Neuronal stem cell (in vitro differentiated cells): ENCODE results near the gene MTCH1.

Source experiments
- DNase-seq: peaks from one replicate; pipeline ENCODE4 v3.0.0-alpha.2; 2013; ENCODE audit warnings: low spot score
- H2AFZ ChIP-seq: one replicate; pipeline ENCODE4 v1.6.1; 2013; ENCODE audit warnings: mild to moderate bottlenecking, low read length, inconsistent platforms
- H2AK5ac ChIP-seq: 2 replicates; pipeline ENCODE4 v1.6.1; 2013; ENCODE audit warnings: low read depth, mild to moderate bottlenecking, inconsistent platforms, low read length, moderate library complexity, mixed read lengths
- H2BK120ac ChIP-seq: 2 replicates; pipeline ENCODE4 v1.6.1; 2013; ENCODE audit warnings: low read depth, mild to moderate bottlenecking, inconsistent platforms, low read length, moderate library complexity, mixed read lengths
- H2BK12ac ChIP-seq: one replicate; pipeline ENCODE4 v1.6.1; 2013; ENCODE audit warnings: low read length, inconsistent platforms
- H2BK15ac ChIP-seq: 2 replicates; pipeline ENCODE4 v1.6.1; 2013; ENCODE audit warnings: mild to moderate bottlenecking, low read length, inconsistent platforms, mixed read lengths
- H2BK5ac ChIP-seq: one replicate; pipeline ENCODE4 v1.6.1; 2013; ENCODE audit warnings: inconsistent platforms, mild to moderate bottlenecking, low read length, moderate library complexity
- H3K14ac ChIP-seq: one replicate; pipeline ENCODE4 v1.6.1; 2013; ENCODE audit warnings: low read length, inconsistent platforms
- H3K18ac ChIP-seq: 2 replicates; pipeline ENCODE4 v1.6.1; 2013; ENCODE audit warnings: low read length, inconsistent platforms
- H3K23ac ChIP-seq: 2 replicates; pipeline ENCODE4 v1.6.1; 2013; ENCODE audit warnings: low read depth, mild to moderate bottlenecking, mixed read lengths, low read length, inconsistent platforms; ENCODE audit not compliant: poor library complexity
- H3K27ac ChIP-seq: replicated peaks from 3 replicates; pipeline ENCODE4 v1.5.1; 2013; ENCODE audit warnings: low read length, inconsistent platforms
- H3K27me3 ChIP-seq, 3 experiments: 2 replicates each; pipeline ENCODE4 v1.6.1; 2013; ENCODE audit warnings: low read length in 3 of 3, mild to moderate bottlenecking in 2 of 3, inconsistent platforms in 1 of 3, low read depth in 1 of 3, mixed read lengths in 1 of 3, moderate library complexity in 1 of 3; ENCODE audit not compliant: control insufficient read depth in 3 of 3, insufficient read depth in 3 of 3
- H3K36me3 ChIP-seq, 2 donors: replicated peaks in 1 of 2; 2 replicates each; pipeline ENCODE4 v1.6.1; 2013; ENCODE audit warnings: low read length in 2 of 2; ENCODE audit not compliant: control insufficient read depth in 2 of 2, insufficient read depth in 2 of 2
- H3K4ac ChIP-seq: 2 replicates; pipeline ENCODE4 v1.6.1; 2013; ENCODE audit warnings: inconsistent platforms, mild to moderate bottlenecking, low read length, moderate library complexity
- H3K4me1 ChIP-seq, 2 donors: 1 replicate in 1 of 2; 2 replicates in 1 of 2; pipeline ENCODE4 v1.6.1; 2013; ENCODE audit warnings: low read length in 2 of 2, low read depth in 1 of 2; ENCODE audit not compliant: control insufficient read depth in 2 of 2, insufficient read depth in 1 of 2
- H3K4me2 ChIP-seq: one replicate; pipeline ENCODE4 v1.6.1; 2013; ENCODE audit warnings: mild to moderate bottlenecking, low read length, inconsistent platforms; ENCODE audit not compliant: insufficient read depth, poor library complexity, severe bottlenecking
- H3K4me3 ChIP-seq, 2 donors: 2 replicates each; pipeline ENCODE4 v1.5.1; 2013; ENCODE audit warnings: low read length in 2 of 2, mild to moderate bottlenecking in 2 of 2, inconsistent platforms in 1 of 2, moderate library complexity in 1 of 2
- H3K79me1 ChIP-seq: one replicate; pipeline ENCODE4 v1.6.1; 2013; ENCODE audit warnings: low read depth, mild to moderate bottlenecking, inconsistent platforms, low read length, moderate library complexity
- H3K9ac ChIP-seq: one replicate; pipeline ENCODE4 v1.6.1; 2013; ENCODE audit warnings: mild to moderate bottlenecking, low read depth, low read length, inconsistent platforms; ENCODE audit not compliant: poor library complexity
- H3K9me3 ChIP-seq, 2 donors: replicated peaks in 1 of 2; 2 replicates each; pipeline versions ENCODE3 to v1.6.1; 2013; ENCODE audit warnings: low read length in 2 of 2, mild to moderate bottlenecking in 2 of 2, inconsistent platforms in 1 of 2, low read depth in 1 of 2, mixed read lengths in 1 of 2, moderate library complexity in 1 of 2; ENCODE audit not compliant: control insufficient read depth in 2 of 2, insufficient read depth in 1 of 2
- H4K8ac ChIP-seq: one replicate; pipeline ENCODE4 v1.6.1; 2013; ENCODE audit warnings: low read depth, mild to moderate bottlenecking, inconsistent platforms, low read length, moderate library complexity
- H4K91ac ChIP-seq: one replicate; pipeline ENCODE4 v1.6.1; 2013; ENCODE audit warnings: low read length, low read depth, mild to moderate bottlenecking, inconsistent platforms; ENCODE audit not compliant: poor library complexity
- WGBS, 2 donors: extraction: QIAGEN DNeasy Blood & Tissue Kit; methylation state at CpG; one replicate each; pipeline ENCODE4 v1.1.7; 2013; ENCODE audit warnings: missing lambda C conversion rate in 2 of 2, mixed read lengths in 1 of 2; ENCODE audit not compliant: insufficient read length in 2 of 2, insufficient replicate concordance in 1 of 2; ENCODE audit errors: extremely low coverage in 2 of 2; 5-methylcytosine and 5-hydroxymethylcytosine counted together

The MTCH1 gene

DNA sequence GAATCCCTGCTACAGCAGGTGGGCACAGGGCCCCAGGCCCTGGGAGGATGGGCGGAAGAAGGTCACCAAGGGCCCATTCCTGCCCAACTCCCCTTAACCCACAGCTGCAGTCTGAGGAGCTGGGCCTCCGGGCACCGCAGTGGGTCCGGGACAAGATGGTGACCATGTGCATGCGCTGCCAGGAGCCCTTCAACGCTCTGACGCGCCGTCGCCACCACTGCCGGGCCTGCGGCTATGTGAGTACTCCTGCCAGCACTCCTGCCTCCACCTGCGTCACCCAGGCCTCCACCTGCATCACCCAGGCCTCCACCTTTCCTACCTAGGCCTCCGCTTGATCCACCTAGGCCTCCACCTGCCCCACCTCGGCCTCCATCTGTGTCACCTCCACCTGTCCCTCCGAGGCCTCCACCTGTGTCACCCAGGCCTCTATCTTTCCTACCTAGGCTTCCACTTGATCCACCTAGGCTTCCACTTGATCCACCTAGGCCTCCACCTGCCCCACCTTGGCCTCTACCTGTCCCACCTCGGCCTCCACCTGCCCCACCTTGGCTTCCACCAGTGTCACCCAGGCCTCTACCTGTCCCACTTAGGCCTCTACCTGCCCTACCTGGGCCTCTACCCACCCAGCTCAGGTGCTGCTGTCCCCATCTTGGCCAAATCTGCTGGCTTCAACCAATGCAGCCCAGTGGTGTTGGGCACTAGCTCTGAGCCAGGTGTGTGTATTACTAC lies 36.3 kb upstream of the MTCH1 start:
- H3K4me3 ChIP-seq: no peak overlapping the region
- H3K4me2 ChIP-seq: no peak overlapping the region
- H3K36me3 ChIP-seq: no peaks in the 10 kb centered on the region
- H3K9ac ChIP-seq: peak overlapping the region; percentile 55
- no peak overlapping the region for H4K8ac ChIP-seq
- H3K27ac ChIP-seq: no peak overlapping the region
- H3K4ac ChIP-seq: no peak overlapping the region
- peaks cover 0 to 9% (median 2%) of the 10 kb centered on the region in 3 experiments for H3K27me3 ChIP-seq
- H3K18ac ChIP-seq: peak overlapping the region; percentile 68
- H2BK5ac ChIP-seq: no peak overlapping the region
- H3K23ac ChIP-seq: no peak overlapping the region
- no peak overlapping the region for H4K91ac ChIP-seq
- H3K4me1 ChIP-seq: peaks cover 5 to 13% of the 10 kb centered on the region in 2 donors
- H2AK5ac ChIP-seq: peak overlapping the region; percentile 88
- H2BK12ac ChIP-seq: peak overlapping the region; percentile 68
- no peak for DNase-seq
- no peaks in the 10 kb centered on the region for H3K79me1 ChIP-seq
- WGBS, 2 donors: no CpG with 5 or more reads among the region's 17 CpGs
- H2AFZ ChIP-seq: peak overlapping the region; percentile 68
- H3K9me3 ChIP-seq: no peaks in the 10 kb centered on the region
- H3K14ac ChIP-seq: no peak overlapping the region
- H2BK120ac ChIP-seq: no peak overlapping the region
- H2BK15ac ChIP-seq: peak overlapping the region; percentile 43

DNA sequence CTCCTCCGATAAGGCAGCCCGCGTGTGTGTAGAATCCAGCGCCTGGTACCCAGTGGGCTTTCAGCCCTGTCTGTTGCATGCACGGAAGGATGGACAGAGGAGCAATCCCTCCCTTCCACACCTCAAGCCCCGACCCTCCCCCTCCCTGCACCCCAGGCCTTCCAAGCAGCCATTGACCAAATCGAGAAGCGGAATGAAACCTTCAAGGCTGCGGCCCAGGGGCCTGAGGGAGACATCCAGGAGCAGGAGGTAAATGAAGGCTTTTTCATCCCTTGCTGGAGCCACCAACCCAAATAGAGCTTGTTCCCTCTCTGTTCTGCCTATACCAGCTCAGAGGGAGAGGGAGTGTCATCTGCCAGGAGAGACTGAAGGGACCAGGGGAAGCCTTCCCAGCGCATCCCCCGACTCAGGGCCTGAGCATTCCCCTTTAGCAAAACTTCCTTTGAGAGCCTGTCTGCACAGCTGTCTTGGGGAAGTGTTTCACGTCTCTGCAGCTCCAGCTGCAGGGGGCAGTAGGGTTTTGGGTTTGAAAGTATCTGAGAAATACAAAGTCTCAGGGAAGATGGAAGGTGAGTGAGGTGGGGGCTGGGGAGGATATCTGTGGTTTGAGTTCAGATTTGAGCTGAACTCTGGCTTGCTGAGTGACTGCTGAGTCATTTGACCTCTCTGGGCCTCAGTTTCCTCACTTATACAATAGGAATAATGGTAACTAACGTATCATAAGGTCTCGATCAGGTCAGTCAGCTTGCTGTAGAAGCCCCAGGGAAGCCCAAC lies 35.5 kb upstream of the MTCH1 start:
- H2BK5ac ChIP-seq: no peak overlapping the region
- no peaks in the 10 kb centered on the region for H3K79me1 ChIP-seq
- no peak overlapping the region for H3K9ac ChIP-seq
- H3K18ac ChIP-seq: peak overlapping the region; percentile 68
- H2BK15ac ChIP-seq: no peak overlapping the region
- no peak overlapping the region for H3K4me3 ChIP-seq
- H3K23ac ChIP-seq: no peak overlapping the region
- H3K4me2 ChIP-seq: no peak overlapping the region
- H2BK120ac ChIP-seq: no peak overlapping the region
- peak overlapping the region; percentile 68 for H2BK12ac ChIP-seq
- H3K4ac ChIP-seq: no peak overlapping the region
- no peaks in the 10 kb centered on the region for H3K9me3 ChIP-seq
- DNase-seq: no peak
- peak overlapping the region; percentile 88 for H2AK5ac ChIP-seq
- H2AFZ ChIP-seq: peak overlapping the region; percentile 68
- H4K91ac ChIP-seq: no peak overlapping the region
- H3K36me3 ChIP-seq: no peaks in the 10 kb centered on the region
- H3K27ac ChIP-seq: no peak overlapping the region
- no peak overlapping the region for H3K14ac ChIP-seq
- H4K8ac ChIP-seq: no peak overlapping the region
- no CpG with 5 or more reads among the region's 14 CpGs for WGBS, 2 donors
- peaks cover 8 to 18% of the 10 kb centered on the region in 2 donors for H3K4me1 ChIP-seq
- peaks cover 0 to 9% (median 2%) of the 10 kb centered on the region in 3 experiments for H3K27me3 ChIP-seq

DNA sequence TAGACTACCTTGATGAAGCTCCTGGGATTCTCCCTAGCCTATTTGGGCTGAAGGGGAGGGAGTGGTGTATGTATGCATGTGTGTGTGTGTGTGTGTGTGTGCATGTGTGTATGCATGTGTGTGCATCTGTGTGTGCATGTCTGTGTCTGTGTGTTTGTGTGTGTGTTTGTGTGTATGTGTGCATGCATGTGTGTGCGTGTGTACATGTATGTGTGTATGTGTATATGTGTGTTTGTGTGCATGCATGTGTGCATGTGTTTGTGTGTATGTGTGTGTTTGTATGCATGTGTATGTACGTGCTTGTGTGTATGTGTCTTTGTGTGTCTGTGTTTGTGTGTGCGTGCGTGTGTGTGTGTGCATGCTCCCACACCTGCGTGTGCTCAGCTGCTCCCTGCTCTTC lies 34.8 kb upstream of the MTCH1 start:
- H3K18ac ChIP-seq: no peak overlapping the region
- no CpG with 5 or more reads among the region's 5 CpGs for WGBS, 2 donors

DNA sequence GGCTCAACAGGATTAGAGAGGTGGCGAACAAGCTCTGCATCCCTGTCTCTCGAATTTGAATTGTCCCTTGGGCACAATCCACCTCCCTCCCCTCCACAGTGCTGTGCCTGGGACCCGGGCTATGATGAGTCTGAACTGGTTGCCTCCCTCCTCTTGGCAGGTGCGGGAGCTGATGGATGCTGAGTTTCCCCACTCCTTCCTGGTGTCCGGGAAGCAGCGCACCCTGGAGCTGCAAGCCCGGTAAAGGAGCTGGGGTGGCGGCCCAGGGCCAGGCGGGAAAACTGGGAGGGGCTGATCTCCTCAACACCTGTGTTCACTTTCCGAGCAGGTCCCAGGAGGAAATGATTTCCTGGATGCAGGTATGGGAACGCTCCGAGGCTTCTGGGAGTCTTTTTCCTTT lies 34.4 kb upstream of the MTCH1 start:
- Histone ChIP-seq H2BK120ac (no peak overlapping the region), H3K4me3 (no peak overlapping the region), H3K4me1 (peaks cover 8 to 18% of the 10 kb centered on the region in 2 donors), H2AFZ (no peak overlapping the region), H2AK5ac (no peak overlapping the region), H3K9me3 (no peaks in the 10 kb centered on the region), H3K27ac (no peak overlapping the region), H3K36me3 (no peaks in the 10 kb centered on the region), H4K91ac (no peak overlapping the region), H2BK12ac (no peak overlapping the region), H4K8ac (no peak overlapping the region), H3K23ac (peak overlapping the region; percentile 14), H3K4ac (no peak overlapping the region), H2BK15ac (no peak overlapping the region), H3K4me2 (no peak overlapping the region), H3K27me3 (peaks cover 0 to 9% (median 2%) of the 10 kb centered on the region in 3 experiments), H3K9ac (no peak overlapping the region), H3K79me1 (no peaks in the 10 kb centered on the region), H3K18ac (no peak overlapping the region), H3K14ac (no peak overlapping the region), H2BK5ac (no peak overlapping the region)
- no CpG with 5 or more reads among the region's 12 CpGs for WGBS, 2 donors
- no peak for DNase-seq

More for the DNA sequence above, 34.8 kb upstream of the MTCH1 start:
- no peaks in the 10 kb centered on the region for H3K9me3 ChIP-seq
- no peak overlapping the region for H2BK12ac ChIP-seq
- H3K4ac ChIP-seq: no peak overlapping the region
- no peak overlapping the region for H3K27ac ChIP-seq
- no peak overlapping the region for H3K14ac ChIP-seq
- H2AFZ ChIP-seq: no peak overlapping the region
- no peak overlapping the region for H2BK120ac ChIP-seq
- no peak overlapping the region for H2BK5ac ChIP-seq
- H4K8ac ChIP-seq: peak overlapping the region; percentile 1
- no peak overlapping the region for H2AK5ac ChIP-seq
- no peak overlapping the region for H3K23ac ChIP-seq
- H3K4me1 ChIP-seq: peaks cover 8 to 18% of the 10 kb centered on the region in 2 donors
- peak overlapping the region in 1 of 2 donors; percentile 53 for H3K4me3 ChIP-seq
- H4K91ac ChIP-seq: no peak overlapping the region
- H3K4me2 ChIP-seq: no peak overlapping the region
- H3K9ac ChIP-seq: no peak overlapping the region
- no peaks in the 10 kb centered on the region for H3K36me3 ChIP-seq
- H2BK15ac ChIP-seq: no peak overlapping the region
- peaks cover 0 to 9% (median 2%) of the 10 kb centered on the region in 3 experiments for H3K27me3 ChIP-seq
- no peak for DNase-seq
- no peaks in the 10 kb centered on the region for H3K79me1 ChIP-seq
